HG03558 (cell line): ENCODE results near the gene DPCD.

Source experiments
- ATAC-seq: cut with Tn5 transposase; IDR thresholded peaks from one replicate; pipeline ENCODE4 v1.9.1; 2021; ENCODE audit warnings: moderate number of reproducible peaks; ENCODE audit not compliant: unreplicated experiment; ENCODE audit errors: extremely low read depth

Gene DPCD

DNA sequence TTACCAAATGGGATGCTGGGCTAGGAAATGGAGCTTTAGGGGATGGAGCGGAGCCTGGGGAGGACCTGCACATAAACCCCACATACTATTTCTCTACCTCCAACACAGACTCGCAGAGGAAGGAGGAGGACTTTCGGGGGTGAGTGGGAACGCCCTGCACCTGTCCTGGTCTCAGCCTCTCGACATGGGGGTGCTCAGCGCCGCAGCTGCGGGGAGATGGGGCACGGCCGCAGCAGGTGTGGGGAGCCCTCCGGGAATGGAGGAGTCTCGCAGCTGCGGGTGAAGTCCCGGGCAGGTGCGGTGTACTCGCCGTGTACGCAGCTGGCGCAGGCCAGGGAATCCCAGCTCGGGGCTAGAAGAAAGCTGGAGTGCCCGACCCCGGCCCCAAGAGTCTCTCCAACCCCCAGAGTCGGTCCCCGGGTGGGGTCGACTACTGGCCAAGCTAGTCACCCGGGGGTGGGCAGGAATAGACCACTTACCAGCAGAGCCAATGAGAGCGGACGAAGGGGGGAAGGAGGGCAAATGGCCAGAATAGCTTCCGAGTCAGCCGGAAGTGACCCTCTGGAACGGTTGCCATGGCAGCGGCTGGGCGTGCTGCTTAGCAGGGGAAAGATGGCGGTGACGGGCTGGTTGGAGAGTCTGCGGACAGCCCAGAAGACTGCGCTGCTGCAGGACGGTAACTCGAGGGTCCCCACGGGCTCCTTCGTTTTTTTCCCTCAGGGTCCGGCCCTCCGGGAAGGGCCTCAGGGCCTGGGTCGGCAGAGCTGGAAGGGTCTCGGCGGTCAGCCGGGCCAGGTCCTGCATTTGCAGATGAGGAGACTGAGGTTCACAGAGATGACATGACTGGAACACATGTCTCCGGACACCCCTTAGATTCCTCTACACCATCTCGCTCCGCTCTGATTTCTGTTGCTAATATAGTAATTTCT, at the start of gene DPCD, which contains the start of gene POLL:
DPCD (plus strand) TSS at position 597 of the 929 bp plus-strand sequence; CDS start at position 613, 16 bp downstream.
POLL (minus strand) TSS at position 533 of the 929 bp plus-strand sequence. CDS start 897 bp downstream, outside the sequence.
- peak; percentile 63 for ATAC-seq

- no peak for ATAC-seq
Observed at GRCh38 chr10:101538446-101538845, 49.7 kb upstream of the DPCD start.

DNA sequence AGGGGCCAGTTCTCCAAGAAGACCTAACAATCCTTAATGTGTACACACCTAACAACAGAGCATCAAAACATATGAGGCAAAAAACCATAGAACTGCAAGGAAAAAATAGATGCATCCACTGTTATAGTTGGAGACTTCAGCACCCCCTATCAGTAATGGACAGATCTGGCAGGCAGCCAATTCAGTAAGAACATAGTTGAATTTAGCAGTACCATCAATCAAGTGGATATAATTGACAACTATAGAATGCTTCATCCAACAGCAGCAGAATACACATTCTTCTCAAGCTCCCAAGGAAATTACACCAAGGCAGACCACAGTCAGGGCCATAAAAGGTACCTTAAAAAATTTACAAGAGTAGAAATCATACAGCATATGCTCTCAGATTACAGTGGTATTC, 42.2 kb upstream of the DPCD start:
- no peak for ATAC-seq

DNA sequence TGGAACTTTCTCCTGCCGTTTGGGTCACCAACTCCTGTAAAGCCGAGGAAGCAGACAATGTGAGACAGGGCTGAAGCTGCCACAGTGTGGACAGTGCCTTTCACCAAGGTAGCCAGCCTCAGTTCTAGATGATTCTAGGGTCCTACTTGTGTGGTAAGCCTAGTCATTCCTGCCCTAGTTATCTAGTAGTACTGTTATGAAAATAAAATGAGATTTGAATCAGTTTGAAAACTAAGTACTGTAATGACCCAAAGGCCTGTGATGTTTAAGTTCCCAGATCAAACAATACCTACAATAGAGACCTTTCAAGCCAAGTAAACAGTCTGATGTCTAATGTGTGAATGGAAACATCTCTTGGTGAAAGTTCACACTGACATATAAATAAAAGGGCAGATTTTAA, 37.2 kb upstream of the DPCD start:
- no peak for ATAC-seq

DNA sequence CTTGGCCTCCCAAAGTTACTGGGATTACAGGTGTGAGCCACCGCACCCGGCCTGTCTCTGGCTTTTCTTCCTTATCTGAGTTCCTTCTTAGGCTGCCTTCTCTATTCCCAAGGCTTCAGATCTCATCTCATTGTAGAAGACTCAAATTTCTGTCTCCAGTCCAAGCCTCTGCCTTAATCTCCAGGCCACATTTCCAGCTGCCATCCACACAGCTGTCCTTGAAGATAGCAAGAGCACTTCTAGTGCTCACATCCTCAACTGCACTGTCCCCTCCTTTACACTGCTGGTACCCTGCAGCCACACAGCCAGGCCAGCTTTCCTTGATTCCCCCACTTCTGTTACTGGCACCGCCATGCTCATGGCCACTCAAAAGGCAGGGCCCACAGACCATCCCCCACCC, 35.7 kb upstream of the DPCD start:
- ATAC-seq, result no peak

- ATAC-seq, result no peak
Observed at GRCh38 chr10:101557541-101557940, 30.6 kb upstream of the DPCD start.

DNA sequence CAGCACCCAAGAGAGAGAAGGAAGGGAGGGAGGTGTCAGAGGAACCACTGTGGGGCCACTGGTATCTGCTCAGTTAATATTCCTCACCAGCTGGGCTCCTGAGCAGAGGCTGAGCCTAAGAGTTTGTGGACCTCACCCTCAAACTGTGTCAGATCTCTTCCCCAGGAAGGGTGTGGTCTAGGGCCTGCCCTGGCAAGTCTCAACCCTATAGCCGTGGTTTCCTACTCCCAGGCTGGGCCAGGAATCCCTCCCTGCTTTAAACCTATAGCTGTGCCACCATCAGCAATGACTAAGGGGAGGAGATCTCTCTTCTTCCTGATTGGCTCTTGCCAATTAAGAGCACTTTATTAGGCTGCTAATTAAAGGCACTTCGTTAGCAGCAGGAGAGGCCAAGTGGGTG, 29.9 kb upstream of the DPCD start:
- ATAC-seq, result no peak

- no peak for ATAC-seq
Observed at GRCh38 chr10:101558671-101559595, 29.2 kb upstream of the DPCD start.

GRCh38 chr10:101559596-101560297, 28.4 kb upstream of the DPCD start:
- ATAC-seq, result no peak

DNA sequence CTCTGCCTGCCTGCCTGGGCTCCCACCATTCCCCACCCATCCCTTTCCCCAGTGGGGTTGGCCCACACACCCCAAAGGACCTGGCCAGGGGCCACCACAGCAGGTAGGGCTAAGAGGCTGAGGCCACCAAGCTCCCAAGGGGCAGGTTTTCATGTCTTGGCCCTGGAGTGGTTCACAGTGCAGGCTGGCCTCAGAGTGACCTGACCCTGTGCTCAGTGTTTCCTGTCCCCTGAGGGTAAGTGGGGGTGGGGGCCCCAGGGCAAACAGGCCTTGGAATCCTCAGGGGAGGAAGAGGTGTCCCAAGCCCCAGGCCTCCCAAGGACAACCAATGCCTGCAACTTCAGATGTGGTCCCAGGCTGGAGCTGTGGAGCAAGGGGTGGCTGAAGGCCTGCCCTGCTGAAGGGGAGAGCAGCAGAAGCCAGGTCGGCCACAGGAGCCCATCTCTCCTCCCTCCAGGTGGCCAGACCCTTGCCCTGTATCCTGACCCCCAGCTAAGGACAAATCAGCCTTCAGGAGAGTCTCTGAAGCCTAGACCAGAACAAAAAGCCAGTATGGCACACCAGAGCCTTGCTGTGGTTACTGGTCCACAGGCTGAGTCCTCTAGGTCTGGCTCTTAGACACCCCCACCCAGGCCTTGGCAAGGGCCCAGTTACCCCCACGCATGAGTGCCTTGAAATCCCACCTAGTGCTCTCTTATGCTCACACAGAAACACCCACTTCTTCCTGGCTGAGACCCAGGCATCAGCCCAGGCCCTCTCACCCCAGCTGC, 27.6 kb upstream of the DPCD start:
- ATAC-seq, result no peak

DNA sequence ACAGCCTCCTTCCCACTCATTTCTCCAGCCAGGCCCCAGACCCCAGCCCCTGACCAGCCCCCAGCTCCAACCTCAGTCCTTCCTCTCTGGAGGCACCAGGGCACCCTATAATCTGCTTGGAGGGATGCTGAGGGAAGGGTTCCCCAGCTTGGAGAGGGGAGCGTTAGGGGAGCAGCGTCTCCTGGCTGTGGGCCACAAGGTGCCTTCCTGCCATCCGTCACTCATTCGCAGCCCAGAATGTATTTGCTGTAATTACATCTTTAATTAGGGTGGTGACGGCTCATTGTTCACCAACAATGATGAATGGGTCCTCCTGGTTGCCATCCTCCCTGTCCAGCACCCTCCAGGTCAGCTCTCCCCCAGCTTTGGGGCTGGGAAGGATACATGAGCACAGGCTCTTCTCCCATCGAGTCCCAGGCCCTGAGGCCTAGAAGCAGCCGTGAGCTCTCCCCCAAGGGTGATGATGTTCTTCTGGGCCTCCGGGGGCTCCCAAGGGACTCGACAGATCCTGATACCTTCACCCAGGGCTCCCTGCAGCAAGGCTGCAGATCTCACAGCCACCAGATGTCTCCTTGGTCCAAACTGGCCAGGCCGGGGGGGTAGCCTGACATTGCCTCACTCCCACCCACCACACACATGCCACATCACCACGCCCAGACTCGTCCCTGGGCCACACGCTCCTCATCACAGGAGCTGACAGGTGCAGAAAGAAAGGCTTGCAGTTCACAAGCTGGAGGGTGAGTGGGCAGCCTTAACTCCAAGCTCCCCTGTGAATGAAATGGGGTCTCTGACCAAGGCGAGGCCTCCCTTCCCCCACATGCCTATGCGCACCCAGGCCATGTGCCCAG, 26.8 kb upstream of the DPCD start:
- no peak for ATAC-seq

- ATAC-seq, result no peak
Observed at GRCh38 chr10:101562231-101562630, 25.9 kb upstream of the DPCD start.

- no peak for ATAC-seq
Observed at GRCh38 chr10:101563007-101563406, 25.1 kb upstream of the DPCD start.

DNA sequence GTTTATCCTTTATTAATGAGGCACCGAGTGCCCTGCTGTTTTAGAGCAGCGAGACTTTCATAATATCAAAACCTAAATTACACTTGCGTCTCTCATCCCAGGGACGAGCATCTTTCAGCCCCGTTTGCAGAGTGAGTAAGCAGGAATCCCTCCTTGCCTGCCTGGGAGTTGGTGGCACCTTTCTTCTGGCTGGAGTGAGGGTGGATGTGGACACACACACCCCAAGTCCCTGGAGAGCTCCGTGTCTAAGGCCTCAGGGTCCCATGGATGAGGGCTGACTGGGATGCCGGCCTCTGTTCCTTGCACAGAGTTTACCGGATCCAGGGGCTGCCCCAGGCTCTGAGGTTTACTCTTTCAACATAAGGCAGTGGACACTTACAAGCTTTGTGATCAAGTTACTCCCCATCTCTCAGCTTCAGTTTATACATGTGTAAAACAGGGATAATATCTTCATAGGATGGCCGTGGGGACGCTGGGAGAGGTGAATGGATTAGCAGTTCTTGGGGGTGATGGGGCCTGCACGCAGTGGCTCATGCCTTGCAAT, 24.6 kb upstream of the DPCD start:
- no peak for ATAC-seq

- no peak for ATAC-seq
Observed at GRCh38 chr10:101564490-101564991, 23.6 kb upstream of the DPCD start.

DNA sequence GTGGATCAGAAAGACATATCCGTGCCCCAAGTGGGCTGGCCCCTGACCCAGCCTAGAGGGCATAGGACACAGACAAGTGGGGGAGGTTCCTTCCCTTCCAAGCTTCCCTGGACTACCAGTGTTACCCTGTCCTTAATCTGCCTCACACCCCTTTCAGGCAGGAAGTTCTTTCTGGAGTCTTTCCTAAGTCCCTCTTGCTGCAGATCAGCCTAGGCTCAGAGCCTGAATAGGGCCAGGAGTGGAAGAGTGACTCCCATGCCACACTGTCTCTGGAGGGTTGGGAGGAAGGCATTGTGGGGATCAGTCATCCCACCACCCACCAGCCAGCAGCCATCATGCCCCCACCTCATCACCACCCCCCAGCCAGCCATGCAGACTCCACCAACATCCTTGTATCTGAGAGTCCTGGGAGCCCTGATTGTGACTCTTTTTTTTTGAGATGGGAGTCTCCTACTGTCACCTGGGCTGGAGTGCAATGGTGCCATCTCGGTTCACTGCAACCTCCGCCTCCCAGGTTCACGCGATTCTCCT, 22.7 kb upstream of the DPCD start:
- no peak for ATAC-seq

DNA sequence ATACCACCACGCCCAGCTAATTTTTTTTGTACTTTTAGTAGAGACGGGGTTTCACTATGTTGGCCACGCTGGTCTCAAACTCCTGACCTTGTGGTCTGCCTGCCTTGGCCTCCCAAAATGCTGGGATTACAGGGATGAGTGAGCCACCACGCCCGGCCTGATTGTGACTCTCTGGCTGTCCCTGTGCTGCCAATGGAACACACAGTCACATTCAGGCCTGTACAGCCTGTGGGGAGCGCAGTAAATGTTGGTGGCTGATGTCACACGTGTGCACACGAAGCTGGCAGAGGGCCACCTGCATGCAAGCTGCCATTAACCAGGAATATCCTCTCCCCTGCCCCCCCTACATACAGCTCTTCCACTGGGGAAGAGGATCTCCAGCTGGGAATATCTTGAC, 22.2 kb upstream of the DPCD start:
- no peak for ATAC-seq
